ENCODE results near the gene CITED4.

CITED4 gene

DNA sequence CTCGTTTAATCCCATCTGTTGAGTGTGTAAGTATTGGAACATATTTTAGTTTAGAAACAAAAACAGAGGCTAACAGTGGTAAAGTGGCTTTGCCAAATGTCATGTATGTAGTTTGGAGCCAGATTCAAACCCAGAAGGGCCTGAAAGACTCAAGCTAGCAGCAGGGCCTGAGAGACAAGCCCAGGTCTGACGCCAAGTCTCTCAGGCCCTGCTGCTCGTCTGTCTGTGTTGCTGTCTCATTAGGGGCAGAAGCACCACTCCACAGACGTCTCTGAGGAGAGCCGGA lies 8.3 kb downstream of the CITED4 start:
- no peak for DNase-seq (ENCODE audit: low read depth in 2 of 2)

DNA sequence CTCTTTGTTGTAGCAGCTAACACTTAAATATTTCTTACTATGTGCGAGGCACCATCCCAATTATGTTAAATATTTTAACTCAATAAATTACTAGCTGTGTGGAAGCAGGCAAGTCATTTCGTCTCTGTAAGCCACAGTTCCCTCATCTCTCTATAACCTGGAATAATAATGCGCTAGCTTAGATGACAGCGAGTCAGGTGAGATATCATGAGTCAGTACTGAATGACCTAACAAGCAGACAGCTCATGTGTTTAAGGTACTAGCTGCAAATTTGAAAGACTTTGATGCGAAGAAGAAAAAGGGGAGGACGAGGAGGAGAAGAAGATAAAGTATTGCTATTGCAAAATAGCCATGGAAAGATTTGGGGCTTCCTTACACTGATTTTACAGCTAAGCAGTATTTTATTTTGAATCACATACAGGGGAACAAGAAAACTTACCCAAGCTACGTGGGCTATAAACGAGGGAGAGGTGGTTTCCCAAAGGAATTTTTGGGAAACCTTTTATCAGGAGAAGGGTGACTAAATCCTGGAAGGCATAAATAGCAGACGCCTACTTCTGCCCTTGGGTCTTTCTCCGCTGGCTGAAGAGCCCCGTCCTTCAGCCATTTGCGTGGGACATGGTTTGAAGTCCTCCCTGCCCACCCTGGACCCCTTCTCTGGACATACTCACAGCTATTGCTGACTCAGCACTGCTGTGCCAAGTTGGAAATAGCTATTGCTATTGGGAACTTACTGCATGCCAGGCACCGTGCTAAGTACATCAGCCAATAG lies 8.9 kb downstream of the CITED4 start:
- DNase-seq (ENCODE audit: low read depth in 2 of 2) = no peak

DNA sequence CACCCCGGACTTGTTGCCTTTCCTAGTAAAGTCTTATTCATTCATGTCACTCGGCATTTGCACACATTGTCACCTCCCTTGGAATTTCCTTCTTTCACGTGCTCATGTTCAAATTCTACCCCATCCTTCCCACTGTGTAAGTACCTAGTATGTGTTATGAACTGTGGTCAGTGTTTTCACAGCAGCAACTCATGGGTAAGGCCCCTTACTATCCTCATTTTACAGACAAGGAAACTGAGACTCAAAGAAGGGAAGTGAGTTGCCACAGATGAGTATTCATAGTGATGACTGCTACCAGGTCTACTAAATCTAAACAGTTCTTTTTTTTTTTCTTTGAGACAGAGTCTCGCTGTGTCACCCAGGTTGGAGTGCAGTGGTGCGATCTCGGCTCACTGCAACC lies 10.5 kb downstream of the CITED4 start:
- DNase-seq (ENCODE audit: low read depth in 2 of 2) = no peak

DNA sequence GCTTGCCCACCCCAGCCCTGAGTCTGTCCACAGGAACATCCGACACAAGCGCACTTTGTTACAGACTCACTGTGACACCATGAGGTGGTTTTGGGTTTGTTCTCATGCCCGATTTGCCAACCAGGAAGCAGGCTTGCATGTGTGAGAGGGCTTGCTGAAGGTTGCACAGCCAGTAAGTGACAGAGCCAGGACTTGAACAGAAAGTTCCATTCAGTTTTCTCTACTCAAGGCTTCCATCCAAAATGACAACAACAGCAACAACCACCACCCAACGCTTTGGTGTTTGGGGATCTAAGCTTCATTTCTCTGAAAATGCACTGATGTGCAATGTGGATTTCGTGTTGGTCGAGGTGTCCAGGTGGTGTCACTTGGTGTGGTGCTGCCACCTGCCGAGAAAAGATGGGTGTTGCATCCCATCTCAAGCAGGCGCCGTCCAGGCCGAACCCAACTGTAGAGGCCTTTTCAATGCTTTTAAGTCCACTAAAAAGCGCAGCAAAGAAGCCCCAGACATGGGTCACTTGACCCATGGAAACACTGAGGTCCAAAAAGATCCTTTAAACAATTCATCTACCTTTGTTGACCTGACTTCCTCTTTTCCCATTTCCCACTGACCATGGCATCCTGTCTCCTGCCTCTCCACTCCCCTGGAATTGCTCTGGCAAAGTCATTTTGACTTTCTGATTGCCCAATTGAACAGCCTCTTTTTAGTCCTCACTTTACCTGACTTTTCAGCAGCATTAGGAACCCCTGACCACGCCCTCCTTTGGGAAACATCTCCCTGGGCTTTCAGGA lies 12.2 kb downstream of the CITED4 start:
- peak; percentile 64 to 77 for DNase-seq (ENCODE audit: low read depth in 2 of 2)

DNA sequence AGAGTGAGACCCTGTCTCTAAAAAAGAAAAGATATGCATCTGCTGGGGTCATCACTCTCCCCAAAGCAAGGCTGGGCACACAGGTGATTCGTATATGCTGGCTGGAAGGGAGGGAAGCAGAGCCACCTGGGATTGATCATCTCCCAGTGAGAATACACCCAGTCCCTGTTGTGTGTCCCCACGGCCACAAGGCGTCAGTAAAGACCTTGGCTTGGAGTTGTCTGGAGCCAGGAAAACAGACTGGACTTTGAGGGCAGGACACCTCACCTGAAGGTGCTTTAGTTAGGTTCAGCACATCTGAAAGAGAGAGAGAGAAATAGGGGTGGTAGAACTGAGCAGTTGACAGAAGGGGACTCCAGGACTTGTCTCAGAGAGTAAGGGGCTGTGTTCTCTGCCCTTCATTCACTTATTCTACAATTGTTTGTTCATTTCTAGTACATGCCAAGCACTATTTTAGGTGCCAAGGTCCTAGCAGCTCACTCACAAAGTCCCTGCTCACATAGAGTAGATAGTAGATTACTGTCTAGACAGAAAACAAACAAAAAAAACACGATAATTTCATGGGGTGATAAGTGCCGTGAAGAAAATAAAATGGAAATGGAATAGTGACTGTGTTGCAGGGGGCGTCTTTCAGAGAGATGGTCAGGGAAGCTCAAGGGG lies 13.5 kb downstream of the CITED4 start:
- no peak for DNase-seq (ENCODE audit: low read depth in 2 of 2)

DNA sequence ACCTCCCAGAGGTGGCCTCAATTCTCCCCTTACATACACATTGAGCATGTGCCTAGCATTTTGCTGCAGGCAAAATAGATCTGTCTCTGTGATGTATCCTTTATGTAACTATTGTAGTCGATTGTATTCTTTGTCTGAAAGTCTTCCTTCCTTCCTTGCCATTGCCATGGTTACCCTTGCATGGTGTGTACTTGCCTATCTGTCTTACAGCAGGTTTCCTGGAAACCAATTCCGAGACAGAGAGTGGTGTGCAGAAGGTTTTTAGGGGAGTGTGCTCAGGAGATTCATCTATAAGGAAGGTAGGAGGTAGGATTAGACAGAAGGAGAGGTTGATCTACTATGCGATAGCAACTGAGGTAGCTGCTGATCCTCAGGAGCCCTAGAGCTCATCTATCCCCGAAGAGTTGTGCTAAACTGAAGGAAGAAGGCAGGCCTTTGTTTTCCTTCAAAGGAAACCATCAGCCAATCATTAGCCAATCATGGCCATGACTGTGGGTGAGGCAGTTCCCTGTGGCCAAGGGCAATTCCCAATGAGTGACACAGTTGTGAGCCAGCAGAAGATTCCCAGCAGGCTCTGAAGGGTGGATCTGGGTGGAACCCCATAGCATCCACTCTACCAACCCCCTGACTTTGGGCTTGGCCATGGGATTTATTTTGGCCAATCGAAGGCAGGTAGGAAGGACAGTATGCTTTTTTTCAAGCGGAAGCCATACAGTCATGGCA lies 15.0 kb downstream of the CITED4 start:
- DNase-seq (ENCODE audit: low read depth in 2 of 2) = no peak

DNA sequence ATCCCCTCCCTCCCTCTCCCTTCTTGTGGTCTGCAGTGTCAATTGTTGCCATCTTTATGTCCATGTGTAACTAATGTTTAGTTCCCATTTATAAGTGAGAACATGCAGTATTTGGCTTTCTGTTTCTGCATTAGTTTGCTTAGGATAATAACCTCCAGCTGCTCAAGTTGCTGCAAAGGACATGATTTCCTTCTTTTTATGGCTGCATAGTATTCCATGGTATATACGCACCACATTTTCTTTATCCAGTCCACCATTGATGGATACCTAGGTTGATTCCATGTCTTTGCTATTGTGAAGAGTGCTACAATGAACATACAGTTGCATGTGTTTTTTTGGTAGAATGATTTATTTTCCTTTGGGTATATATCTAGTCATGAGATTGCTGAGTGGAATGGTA lies 16.3 kb downstream of the CITED4 start:
- DNase-seq (ENCODE audit: low read depth in 2 of 2) = no peak

DNA sequence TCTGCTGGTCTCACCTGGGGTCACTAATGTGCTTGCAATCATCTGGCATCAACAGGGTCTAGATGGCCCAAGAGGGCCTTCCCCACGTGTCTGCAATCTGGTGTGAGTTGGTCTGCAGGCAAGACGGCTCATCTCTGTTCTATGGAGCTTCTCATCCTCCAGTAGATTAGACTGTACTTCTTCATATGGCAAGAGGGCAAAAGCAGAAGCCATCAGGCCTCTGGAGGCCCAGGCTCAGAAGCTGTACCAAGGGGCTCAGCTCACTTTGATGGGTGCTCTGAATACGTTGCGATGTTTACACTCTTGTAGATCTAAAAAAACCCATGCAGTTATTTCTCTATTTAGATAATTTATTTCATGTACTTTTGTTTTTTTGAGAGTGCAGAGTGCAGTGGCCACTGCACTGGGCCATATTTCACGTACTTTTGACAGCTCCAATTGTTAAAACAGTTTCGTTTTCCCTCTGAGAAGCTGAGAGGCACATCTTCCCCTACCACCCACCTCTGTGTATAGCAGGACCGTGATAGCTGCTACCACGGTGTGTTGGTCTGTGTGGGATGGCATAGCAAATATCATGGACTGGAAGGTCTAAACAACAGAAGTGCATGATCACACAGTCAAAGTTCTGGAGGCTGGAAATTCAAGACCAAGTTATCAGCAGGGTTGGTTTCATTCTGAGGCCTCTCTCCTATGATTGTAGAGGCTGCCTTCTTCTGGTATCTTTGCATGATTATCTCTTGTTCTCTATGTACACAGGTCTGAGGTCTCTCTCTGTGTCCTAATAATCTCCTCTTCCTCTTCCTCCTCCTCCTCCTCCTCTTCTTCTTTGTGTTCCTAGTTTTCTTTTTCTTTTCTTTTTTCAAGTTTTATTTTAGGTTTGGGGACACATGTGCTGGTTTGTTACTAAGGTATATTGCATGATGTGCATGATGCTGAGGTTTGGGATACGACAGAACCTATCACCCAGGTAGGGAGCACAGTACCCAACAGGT lies 17.0 kb downstream of the CITED4 start:
- no peak for DNase-seq (ENCODE audit: low read depth in 2 of 2)

DNA sequence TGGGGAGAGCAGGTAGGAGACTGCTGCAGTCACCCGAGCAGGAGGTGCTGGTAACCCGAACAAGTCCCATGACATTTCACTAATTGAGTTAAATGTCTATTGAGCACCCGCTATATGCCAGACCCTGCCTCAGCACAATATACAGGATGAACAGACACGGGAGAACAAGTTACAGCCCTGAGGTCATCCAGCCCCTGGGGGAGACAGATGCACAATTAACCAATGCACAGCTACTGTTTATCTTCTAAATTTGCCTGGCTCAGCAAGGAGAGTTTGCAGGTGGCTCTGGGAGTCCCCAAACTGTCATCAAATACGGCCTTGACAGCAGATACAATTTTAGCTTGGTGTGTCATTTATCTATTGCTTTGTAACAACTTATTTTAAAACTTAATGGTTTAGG lies 18.1 kb downstream of the CITED4 start:
- no peak for DNase-seq (ENCODE audit: low read depth in 2 of 2)

DNA sequence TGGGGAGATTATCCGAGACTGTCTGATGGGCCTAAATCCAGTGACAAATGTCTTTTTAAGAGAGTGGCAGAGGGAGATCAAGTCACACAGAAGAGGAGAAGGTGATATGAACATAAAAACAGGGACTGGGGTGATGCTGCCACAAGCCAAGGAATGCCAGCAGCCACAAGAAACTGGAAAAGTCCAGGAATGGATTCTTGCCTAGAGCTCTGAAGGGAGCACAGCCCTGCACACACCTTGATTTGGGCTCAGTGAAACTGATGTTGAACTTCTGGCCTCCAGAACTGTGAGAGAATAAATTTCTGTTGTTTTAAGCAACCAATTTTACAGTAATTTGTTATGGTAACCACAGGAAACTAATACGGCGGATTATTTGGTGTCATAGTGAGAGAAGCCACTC lies 19.5 kb downstream of the CITED4 start:
- no peak for DNase-seq (ENCODE audit: low read depth in 2 of 2)

DNA sequence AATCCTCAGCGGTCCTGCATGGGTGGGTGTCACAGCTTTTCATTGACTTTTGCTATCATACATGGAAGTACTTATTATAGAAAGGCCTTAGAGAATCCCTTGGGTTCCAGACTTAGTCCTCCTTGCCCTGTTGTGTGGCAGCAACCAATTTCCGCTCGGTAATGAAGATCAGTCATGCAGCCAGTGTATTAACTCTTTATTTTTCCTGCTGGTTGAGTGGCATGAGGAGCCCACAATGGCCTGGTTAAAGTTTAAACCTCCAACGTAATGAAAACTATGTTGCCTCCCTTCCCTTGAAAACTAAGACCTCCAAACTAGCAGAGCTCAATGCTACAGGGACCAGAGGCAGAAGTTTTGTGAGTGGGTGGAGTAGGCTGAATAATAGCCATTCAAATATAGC lies 20.0 kb downstream of the CITED4 start:
- DNase-seq (ENCODE audit: low read depth in 2 of 2) = no peak

DNA sequence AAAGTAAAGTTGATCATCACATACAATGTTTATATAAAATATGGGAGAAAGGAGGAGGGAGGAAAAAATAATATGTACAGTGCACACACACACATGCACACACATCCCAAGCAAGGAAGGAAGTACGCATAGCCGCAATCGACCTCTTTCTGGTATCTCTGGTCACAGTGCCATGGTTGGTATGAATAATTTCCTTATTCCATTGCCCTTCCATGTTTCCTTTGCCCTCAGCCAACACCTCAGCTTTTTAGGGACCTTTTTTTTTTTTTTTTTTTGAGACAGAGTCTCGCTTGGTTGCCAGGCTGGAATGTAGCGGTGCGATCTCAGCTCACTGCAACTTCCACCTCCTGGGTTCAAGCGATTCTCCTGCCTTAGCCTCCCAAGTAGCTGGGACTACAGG lies 20.6 kb downstream of the CITED4 start:
- no peak for DNase-seq (ENCODE audit: low read depth in 2 of 2)

DNA sequence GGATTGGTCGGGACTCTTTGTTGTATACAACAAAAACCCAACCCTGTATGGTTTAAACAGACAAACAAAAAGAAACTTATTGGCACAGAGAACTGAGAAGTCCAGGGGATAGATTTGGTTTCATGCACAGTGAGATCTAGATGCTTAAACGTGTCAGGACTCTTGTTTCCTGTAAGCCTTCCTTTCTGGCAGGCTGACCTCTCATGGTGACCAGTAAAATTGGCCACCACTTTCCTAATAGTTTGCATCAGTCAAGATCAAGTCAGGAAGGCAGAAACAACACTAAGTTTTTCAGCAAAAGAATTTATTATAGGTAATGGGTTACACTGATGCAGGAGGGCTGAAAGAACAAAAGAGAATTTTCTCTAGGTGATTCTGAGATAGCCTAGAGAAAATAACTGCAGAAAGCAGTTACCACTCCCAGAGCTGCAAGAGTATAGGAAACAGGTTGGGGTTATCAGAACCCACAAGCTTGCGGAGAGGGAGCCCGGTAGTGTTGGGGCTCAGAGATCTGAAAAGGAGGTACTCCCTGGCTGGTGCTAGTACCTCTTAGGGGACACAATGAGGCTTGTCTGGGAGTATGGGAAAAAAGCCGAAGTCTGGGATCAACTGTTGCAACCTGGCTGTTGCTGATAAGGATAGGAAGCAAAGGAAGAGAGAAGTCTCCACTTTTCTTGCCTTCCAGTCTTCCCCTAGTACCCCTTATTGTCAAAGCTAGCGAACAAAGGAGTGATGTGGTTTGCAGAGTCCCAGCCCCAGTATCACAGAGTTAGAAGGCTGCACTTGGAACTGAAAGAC lies 21.4 kb downstream of the CITED4 start:
- DNase-seq (ENCODE audit: low read depth in 2 of 2) = no peak

DNA sequence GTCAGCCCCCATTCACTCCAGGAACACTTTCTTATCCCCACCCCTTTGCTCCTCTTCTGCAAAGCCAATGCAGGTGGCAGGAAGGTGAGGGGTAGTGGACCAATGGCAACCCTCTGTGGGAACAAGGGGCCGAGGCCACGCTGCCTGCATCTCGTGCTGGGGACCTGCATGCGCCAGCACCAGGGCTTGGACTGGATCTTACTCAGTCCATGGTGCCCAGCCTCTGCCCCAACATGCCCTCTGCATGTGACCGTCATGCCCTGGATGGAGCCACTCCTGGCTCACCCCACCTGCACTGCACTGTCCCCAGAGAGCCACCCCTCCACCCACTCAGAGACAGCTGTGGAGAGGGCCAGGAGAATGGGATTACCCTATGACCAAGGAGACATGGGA lies 22.2 kb downstream of the CITED4 start:
- DNase-seq (ENCODE audit: low read depth in 2 of 2) = no peak

DNA sequence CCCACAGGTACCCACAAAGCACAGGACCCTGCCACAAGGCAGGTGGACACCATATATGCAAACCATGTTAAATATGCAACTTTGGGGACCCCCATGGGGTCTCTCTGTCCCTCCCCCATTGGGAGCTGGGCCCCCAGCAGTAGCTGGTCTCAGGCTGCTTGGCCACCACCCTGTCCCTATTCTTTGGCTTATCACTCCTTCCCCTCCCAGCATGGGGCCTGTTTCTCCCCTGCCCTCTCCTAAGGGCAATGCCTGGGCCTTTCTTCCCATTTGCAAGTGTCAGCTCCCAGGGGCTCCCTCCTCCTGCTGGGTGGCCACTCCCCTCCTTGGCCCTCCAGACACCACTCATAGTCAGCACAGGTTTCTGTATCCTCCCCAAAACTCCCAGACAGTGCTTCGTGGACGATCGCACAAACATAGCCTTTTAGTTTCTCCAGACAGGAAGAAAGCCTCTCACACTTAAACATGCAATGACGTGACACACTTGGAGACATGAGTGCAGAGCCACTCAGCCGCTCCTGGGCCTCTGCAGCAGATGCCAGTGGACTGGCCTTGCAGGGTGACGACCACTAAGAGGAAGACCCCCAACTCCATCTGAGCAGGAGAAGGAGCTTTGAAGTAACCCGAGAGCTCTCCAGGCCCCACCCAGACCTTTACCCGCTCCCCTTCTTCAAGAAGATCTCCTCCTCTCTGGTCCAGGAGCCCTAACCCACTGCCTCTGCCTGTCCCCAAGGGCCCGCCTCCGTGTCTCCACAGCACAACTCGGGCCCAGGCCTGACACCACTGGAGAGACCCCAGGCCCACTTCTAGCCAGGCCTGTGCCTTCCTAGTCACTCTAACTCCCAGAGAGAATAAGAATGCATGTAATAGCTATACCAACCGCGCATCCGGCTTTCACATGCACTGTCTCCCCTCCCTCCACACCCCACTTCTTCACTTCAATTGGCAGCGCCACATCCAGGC lies 22.9 kb downstream of the CITED4 start:
- DNase-seq (ENCODE audit: low read depth in 2 of 2) = no peak

DNA sequence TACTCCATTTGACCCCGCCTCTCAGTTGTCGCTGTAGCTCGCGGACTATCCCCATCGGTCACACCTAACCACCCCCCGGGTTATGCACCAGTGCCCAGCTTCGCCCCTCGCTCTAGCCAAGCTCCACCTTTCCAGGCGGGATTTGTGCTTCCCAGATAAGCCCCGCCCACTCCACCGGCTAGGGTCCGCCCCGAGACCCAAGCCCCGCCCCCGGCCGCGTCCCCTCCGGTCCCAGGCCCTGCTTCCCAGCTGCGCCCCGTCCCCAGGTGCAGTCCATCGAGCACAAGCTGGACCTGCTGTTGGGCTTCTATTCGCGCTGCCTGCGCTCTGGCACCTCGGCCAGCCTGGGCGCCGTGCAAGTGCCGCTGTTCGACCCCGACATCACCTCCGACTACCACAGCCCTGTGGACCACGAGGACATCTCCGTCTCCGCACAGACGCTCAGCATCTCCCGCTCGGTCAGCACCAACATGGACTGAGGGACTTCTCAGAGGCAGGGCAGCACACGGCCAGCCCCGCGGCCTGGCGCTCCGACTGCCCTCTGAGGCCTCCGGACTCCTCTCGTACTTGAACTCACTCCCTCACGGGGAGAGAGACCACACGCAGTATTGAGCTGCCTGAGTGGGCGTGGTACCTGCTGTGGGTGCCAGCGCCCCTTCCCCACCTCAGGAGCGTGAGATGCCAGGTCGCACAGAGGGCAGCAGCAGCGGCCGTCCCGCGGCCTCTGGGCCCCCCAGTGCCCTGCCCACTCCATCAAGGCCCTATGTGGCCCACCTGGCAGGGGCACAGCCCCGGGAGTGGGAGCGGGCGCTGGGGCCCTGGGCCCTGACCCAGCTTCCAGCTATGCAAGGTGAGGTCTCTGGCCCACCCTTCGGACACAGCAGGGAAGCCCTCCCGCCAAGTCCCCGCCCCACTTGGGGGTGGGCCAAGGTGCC lies 23.9 kb downstream of the CITED4 start:
- no peak for DNase-seq (ENCODE audit: low read depth in 2 of 2)

DNA sequence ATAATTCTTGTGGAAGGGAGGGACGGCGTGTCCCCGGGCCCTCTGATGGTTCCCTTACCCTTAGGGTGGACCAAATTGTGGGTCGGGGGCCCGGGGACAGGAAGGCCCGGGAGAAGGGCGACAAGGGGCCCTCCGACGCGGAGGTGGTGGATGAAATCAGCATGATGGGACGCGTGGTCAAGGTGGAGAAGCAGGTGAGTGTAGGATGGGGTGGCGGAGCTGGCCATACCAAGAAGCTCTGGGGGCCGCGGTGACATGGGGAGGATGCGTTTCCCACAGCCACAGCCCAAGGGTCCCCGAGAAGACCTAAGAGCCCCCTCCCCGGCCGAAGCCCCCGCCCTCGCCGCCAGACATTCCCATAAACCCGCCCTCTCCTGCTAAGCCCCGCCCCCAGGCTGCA lies 24.6 kb downstream of the CITED4 start:
- DNase-seq (ENCODE audit: low read depth in 2 of 2) = no peak

DNA sequence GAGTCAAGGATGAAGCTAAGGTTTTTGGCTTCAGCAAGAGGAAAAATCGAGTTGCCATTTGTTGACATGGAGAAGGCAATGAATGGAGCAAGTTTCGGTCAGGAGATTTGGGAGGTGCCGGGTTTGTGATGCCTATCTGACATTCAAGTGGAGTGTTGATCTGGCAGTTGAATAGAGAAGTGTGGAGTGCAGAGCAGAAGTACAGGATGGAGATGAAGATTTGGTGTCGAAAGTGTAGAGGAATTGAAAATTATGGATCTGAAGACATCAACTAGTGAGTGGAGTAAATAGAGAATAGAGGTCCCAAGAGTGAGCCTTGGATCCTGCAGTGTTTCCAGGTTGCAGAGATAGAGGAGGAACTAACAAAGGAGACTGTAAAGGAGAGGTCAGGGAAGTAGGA lies 25.9 kb downstream of the CITED4 start:
- no peak for DNase-seq (ENCODE audit: low read depth in 2 of 2)
